Measurements from ENCODE around the gene FYTTD1.

DNA sequence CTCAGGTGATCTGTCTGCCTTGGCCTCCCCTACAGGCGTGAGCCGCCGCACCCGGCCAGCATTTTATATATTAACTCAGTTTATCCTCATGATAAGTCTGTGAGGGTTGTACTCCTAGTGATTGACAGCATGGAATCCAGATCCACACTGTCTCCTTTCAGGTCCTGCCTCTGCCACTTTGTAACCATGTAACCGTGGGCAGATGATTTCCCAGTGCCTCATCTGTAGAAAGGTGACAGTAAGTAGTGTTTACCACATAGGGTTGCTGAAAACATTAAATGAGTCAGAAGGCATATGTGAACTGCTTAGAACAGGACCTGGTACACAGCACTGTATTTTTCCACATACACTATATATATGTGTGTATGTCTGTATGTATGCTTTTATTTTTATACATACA is 2.4 kb downstream of the FYTTD1 start:
- no peak for TF ChIP-seq CTCF (conservative IDR thresholded peaks at IDR 0.05; ENCODE audit: low read length)
- TF ChIP-seq EZH2phosphoT487 (IDR thresholded peaks at IDR 0.05; ENCODE audit: borderline replicate concordance) = no peak

Data from Loucy (cell line).